OCI-M2 (cell line): ENCODE measurements around the gene LRRC7.

Source experiments
- DNase-seq: peaks from one replicate; lab custom pipeline; 2025; ENCODE audit not compliant: unreplicated experiment; lab: John Stamatoyannopoulos, UW

LRRC7 gene

GRCh38 chr1:70084314-70084915 is 516.7 kb downstream of the LRRC7 start:
- DNase-seq = no peak

GRCh38 chr1:70085521-70085920 is 517.8 kb downstream of the LRRC7 start:
- DNase-seq = no peak

GRCh38 chr1:70086897-70087296 is 519.2 kb downstream of the LRRC7 start:
- no peak for DNase-seq

- no peak for DNase-seq
Measured at GRCh38 chr1:70090141-70090540, 522.4 kb downstream of the LRRC7 start.

GRCh38 chr1:70090875-70091274 is 523.2 kb downstream of the LRRC7 start:
- no peak for DNase-seq

- DNase-seq = no peak
Measured at GRCh38 chr1:70091811-70092210, 524.1 kb downstream of the LRRC7 start.

GRCh38 chr1:70092526-70092925 is 524.8 kb downstream of the LRRC7 start:
- DNase-seq = no peak

GRCh38 chr1:70093250-70093975 is 525.7 kb downstream of the LRRC7 start:
- DNase-seq = no peak

GRCh38 chr1:70101231-70101630 is 533.5 kb downstream of the LRRC7 start:
- DNase-seq = no peak

- no peak for DNase-seq
Measured at GRCh38 chr1:70101774-70102173, 534.1 kb downstream of the LRRC7 start.

GRCh38 chr1:70103770-70104169 is 536.0 kb downstream of the LRRC7 start:
- DNase-seq = no peak

- no peak for DNase-seq
Measured at GRCh38 chr1:70109241-70109640, 541.5 kb downstream of the LRRC7 start.

- no peak for DNase-seq
Measured at GRCh38 chr1:70112838-70113237, 545.1 kb downstream of the LRRC7 start.

- no peak for DNase-seq
Measured at GRCh38 chr1:70115315-70115714, 547.6 kb downstream of the LRRC7 start.

- no peak for DNase-seq
Measured at GRCh38 chr1:70117046-70117445, 549.3 kb downstream of the LRRC7 start.

- no peak for DNase-seq
Measured at GRCh38 chr1:70134148-70134547, 566.4 kb downstream of the LRRC7 start.

- no peak for DNase-seq
Measured at GRCh38 chr1:70140343-70140742, 572.6 kb downstream of the LRRC7 start.

- no peak for DNase-seq
Measured at GRCh38 chr1:70140894-70141293, 573.2 kb downstream of the LRRC7 start.

- DNase-seq = no peak
Measured at GRCh38 chr1:70142075-70142474, 574.4 kb downstream of the LRRC7 start.

- no peak for DNase-seq
Measured at GRCh38 chr1:70143048-70143659, 575.4 kb downstream of the LRRC7 start.

GRCh38 chr1:70146488-70146887 is 578.8 kb downstream of the LRRC7 start:
- no peak for DNase-seq

GRCh38 chr1:70150444-70150843 is 582.7 kb downstream of the LRRC7 start:
- no peak for DNase-seq
